Measurements from ENCODE around the gene DPY19L3.
"Not testable (repeated sequence)": the region's sequence is repeated elsewhere in the genome, so short reads cannot be mapped to it uniquely, and the experiment has no call there.

DPY19L3 gene, protein sequence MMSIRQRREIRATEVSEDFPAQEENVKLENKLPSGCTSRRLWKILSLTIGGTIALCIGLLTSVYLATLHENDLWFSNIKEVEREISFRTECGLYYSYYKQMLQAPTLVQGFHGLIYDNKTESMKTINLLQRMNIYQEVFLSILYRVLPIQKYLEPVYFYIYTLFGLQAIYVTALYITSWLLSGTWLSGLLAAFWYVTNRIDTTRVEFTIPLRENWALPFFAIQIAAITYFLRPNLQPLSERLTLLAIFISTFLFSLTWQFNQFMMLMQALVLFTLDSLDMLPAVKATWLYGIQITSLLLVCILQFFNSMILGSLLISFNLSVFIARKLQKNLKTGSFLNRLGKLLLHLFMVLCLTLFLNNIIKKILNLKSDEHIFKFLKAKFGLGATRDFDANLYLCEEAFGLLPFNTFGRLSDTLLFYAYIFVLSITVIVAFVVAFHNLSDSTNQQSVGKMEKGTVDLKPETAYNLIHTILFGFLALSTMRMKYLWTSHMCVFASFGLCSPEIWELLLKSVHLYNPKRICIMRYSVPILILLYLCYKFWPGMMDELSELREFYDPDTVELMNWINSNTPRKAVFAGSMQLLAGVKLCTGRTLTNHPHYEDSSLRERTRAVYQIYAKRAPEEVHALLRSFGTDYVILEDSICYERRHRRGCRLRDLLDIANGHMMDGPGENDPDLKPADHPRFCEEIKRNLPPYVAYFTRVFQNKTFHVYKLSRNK

DNA sequence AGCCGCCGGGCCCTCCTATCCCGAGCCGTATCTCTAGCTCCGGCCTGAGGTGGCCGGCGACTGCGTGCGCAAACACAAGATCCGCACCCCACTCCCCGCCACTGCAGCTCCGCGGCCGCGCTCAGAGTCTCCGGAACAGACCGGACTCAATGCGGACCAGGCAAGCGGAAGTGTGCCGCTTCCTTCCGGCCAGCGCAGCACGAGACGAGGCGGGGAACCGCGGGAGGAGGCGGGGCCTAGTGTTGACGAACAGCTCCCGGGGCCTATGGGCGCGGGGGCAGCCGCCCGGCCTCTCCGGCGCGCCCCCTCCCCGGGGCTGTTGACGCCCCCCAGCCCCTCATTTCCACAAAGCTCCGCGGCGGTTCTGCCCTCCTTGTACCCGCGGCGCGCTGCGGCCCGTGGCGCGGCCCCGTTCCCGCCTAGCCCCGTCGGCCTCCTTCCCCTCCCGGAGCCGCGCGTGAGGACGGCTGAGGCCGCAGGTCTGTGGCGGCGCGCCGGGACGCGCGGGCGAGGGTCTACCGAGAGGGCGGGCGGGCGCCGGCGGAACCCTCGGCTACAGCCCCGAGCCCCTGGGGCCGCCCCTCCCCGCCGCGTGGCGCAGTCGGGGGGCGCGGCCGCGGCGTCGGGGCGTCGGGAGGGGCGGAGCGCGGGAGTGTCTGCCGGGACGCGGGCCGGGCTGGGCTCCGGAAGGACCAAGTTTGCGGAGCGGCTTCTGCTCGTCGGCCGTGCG lies at the start of gene DPY19L3:
TSS of gene DPY19L3 (plus strand) at position 340 of the 730 bp plus-strand sequence. CDS start 2,484 bp downstream, outside the sequence.
- peak; percentile 90 to 99 for DNase-seq

DNA sequence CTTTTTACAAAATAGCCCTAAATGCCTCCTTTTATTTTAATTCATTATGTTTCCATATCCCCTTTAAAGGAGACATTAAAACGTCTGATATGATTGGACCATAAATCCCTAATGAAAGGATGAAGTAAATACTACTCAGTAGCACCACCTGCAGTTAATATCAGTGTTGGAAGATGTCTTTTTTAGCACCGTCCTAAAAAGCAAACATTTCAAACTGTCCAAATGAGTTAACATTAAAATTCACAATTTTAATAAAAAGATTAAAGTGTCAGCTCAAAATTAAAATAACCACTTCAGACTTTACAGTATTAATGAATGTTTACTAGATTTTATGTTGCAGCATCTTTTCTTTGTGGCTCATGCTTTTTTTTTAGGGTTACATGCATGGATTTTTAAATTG lies 47.9 kb upstream of the DPY19L3 start:
- no peak for DNase-seq

DNA sequence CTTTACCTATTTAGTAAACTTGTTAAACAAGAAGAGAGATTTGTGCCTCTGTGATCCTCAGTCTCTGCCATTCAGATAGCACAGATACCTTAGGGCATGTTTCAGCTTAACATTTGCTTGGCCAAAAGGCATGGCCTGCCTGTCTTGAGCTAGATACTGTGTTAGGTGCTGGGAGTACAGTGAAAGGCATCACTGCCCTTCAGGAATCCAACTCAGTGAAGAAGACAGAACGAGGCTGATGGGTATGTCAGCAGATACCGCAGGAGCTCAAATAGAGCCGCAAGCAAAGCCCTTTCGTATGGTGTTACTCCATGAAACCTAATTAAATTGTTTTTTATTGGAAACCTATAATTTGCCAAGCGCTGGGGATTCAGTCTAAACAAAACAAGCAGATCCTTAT lies 47.2 kb upstream of the DPY19L3 start:
- no peak for DNase-seq

- no peak for DNase-seq
Observed at GRCh38 chr19:32359581-32359980, 46.0 kb upstream of the DPY19L3 start.

DNA sequence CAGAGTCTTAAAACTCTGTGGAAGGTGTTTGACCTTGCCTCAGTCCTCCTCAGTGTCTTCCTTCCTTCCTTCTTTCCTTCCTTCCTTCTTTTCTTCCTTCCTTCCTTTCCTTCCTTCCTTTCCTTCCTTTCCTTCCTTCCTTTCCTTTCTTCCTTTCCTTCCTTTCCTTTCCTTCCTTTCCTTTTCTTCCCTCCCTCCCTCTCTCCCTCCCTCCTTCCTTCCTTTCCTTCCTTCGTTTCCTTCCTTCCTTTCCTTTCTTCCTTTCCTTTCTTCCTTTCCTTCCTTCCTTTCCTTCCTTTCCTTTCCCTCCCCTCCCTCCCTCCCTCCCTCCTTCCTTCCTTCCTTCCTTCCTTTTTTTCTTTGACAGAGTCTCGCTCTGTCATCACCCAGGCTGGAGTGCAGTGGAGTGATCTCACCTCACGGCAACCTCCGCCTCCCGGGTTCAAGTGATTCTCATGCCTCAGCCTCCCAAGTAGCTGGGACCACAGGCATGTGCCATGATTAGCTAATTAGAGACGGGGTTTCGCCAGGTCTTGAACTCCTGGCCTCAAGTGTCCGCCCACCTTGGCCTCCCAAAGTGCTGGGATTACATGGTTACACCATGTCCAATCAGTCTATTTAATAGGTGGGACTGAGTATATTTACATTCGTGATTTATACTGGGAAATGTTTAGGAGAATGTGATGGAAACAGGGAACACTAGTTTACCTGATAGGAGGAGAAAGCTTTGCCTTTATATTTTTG lies 43.8 kb upstream of the DPY19L3 start:
- no peak for DNase-seq

- no peak for DNase-seq
Observed at GRCh38 chr19:32362318-32362691, 43.3 kb upstream of the DPY19L3 start.

DNA sequence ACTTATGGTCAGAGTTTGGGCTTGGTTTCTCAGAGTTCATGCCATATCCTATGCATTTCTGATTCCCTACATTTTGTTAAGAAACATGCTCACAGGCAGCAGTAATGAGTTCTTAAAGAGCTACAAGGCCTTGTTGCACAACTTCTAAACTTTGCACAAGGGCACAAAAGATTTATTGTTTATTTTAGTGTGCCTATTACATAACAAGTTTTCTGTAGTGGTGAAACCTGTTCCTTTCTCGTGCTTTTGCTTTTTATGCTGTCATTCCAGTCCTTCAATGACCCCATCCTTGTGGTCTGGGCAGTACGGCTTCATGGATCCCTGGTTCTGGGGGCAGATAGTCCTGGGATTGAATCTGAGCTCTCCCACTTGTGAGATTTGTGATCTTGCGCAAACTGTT lies 42.4 kb upstream of the DPY19L3 start:
- no peak for DNase-seq

DNA sequence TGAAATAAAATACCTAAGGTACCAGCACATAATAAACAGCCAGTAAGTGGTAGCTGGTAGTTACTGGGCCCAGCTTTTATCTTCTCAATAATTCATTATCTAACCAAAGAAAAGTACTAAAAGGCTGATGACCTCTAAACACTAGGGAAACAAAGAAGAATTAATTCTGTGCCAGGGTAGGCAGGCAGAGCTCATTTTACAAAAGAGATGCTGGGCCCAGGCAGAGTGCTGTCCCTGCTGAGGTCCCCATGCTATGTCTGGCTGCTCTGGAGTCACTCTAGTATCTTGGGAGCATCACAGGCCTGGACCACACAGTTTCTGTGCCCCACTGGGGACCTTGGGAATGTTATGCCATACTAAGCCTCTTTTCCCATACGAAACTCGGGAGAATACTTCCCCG lies 41.9 kb upstream of the DPY19L3 start:
- DNase-seq = no peak

- no peak for DNase-seq
Observed at GRCh38 chr19:32364040-32364439, 41.5 kb upstream of the DPY19L3 start.

GRCh38 chr19:32367063-32367462 lies 38.5 kb upstream of the DPY19L3 start:
- DNase-seq = no peak

DNA sequence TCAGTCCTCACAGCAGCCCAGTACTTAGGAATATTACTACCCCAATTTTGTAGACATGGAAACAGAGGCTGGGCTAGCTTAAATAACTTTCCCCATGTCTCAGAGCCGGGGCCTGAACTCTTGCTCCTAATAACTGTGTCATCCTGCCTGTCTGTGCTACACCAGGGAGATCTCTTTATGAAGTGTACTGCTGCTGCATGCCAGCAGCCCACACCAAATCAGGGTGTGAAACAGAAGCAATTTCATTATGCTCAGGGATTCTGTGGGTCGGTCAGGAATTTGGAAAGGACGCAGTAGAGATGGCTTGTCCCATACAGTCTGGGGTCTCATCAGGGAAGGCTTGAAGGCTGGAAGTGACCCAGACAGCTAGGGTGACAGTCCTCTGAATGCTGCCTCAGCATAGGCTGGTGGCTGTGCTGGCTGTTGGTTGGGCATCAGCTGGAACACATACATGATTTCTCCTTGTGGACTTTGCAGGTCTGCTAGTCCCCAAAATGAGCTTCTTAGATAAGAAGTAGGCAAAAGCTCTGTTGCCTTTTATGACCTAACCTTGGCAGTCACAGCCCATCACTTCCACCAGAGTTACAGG lies 37.5 kb upstream of the DPY19L3 start:
- no peak for DNase-seq

- no peak for DNase-seq
Observed at GRCh38 chr19:32368787-32369186, 36.8 kb upstream of the DPY19L3 start.

DNA sequence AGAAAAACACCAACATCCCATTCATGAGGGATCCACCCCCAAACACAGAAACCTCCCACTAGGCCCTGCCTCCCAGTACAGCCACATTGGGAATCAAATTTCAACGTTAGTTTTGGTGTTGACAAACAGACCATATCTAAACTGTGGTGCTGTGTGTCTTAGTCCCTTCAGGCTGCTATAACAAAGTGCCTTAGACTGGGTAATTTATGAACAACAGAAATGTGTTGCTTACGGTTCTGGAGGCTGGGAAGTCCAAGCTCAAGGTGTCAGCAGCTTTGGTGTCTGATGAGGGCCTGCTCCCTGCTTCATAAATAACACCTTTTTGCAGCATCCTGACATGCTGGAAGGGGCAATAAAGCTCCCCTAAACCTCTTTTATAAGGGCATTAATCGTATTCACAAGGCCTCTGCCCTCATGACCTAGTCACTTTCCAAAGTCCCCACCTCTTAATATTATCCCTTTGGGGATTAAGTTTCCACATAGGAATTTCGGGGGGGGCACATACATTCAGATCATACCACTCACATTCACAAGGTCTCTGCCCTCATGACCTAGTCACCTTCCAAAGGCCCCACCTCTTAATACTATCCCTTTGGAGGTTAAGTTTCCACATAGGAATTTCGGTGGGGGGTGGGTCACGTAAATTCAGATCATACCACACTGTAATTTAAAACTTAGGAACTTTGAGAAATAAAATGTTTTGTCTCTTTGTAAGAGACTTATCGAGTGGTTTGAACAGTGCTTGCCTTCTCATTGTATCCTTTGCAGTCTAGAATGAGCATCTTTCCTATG lies 32.6 kb upstream of the DPY19L3 start:
- no peak for DNase-seq

DNA sequence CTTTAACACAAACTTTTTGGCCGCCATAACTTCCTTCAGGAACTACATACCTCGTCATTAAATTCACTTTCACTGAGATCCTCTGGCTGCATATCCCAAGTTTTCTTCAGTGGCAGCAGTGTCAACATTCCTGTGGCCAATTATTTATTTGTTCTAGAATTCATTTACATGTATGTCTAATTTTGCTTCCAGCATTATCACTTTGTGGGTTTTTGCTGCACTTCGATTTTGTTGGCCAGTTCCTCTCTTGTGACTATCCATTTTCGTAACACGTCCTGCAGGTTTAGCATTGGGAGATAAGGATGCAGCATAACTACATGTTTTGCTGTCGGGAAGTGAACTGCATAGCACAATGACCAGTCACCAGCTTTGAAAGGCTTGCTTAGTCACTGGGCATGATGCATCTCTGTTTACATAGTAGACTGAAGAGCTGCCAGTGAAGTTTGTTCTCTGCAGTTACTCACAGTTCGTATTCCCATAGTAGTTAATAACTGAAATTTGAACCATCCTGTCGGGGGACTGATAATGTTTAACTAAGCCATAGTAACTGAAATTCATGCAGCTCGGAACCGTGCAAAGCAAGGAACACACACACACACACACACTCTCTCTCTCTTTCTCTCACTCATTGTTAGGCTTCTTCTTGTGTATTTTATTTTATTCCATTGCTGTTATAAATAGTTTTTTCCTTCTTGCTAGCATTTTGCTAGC lies 31.8 kb upstream of the DPY19L3 start:
- DNase-seq = peak; percentile 86 to 87

GRCh38 chr19:32374362-32374761 lies 31.2 kb upstream of the DPY19L3 start:
- not testable (repeated sequence) for DNase-seq

GRCh38 chr19:32377088-32377487 lies 28.5 kb upstream of the DPY19L3 start:
- not testable (repeated sequence) for DNase-seq

DNA sequence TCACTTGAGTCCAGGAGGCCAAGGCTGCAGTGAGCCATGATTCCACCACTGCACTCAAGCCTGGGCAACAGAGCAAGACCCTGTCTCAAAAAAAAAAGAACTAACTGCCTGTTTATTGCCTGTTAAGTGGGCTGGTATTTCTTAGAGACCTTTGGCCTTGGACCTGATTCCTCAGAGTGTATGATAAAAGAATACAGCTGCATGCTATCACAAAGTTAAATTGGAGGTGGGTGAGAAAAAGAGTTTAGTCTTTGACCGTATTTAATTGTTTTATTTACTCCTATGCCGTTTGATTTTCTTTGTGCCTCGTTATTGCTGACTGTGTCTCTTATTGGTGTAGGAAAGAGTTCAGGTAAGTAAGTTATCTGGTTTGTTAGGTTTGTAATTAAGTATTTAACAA lies 25.3 kb upstream of the DPY19L3 start:
- no peak for DNase-seq

- no peak for DNase-seq
Observed at GRCh38 chr19:32387701-32388392, 17.7 kb upstream of the DPY19L3 start.

GRCh38 chr19:32388393-32388855 lies 17.1 kb upstream of the DPY19L3 start:
- DNase-seq = peak; percentile 6 to 16

DNA sequence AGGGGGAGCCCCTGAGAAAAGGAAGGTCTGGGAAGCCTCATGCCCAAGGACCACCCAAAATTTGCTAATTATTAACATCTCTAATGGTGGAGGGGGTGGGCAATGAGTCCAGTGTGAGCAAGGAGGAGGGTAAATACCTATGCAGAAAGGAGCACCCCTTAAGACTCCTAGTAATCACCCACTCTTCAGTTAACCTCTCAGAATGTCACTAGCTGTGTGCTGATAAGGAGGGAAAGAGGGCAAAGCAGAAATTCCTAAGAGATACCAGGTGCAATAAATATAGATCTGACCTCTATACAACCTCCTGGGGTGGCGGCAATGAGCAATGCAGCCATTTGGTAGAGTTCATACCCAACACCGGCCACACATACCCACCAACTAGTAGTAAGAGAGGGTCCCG lies 12.7 kb upstream of the DPY19L3 start:
- DNase-seq = no peak

Data from NCI-H526 (cell line).